HG03439 (cell line): Measurements from ENCODE around the gene TMEM240.
"Not testable (repeated sequence)": the region's sequence is repeated elsewhere in the genome, so short reads cannot be mapped to it uniquely, and the experiment has no call there.

Experiments used
- ATAC-seq: cut with Tn5 transposase; IDR thresholded peaks from one replicate; pipeline ENCODE4 v1.9.1; 2021; ENCODE audit warnings: mild to moderate bottlenecking, moderate library complexity; ENCODE audit not compliant: unreplicated experiment

TMEM240 gene

GRCh38 chr1:1505801-1506200, 34.6 kb downstream of the TMEM240 start:
- not testable (repeated sequence) for ATAC-seq

GRCh38 chr1:1505366-1505798, 35.0 kb downstream of the TMEM240 start:
- not testable (repeated sequence) for ATAC-seq

- not testable (repeated sequence) for ATAC-seq
These were observed 35.6 kb downstream of the TMEM240 start for GRCh38 chr1:1504777-1505365.

- ATAC-seq, result not testable (repeated sequence)
These were observed 44.9 kb downstream of the TMEM240 start for GRCh38 chr1:1495461-1495975.

- not testable (repeated sequence) for ATAC-seq
These were observed 46.1 kb downstream of the TMEM240 start for GRCh38 chr1:1494311-1494710.

- no peak for ATAC-seq
These were observed 48.8 kb downstream of the TMEM240 start for GRCh38 chr1:1491601-1492000.

- no peak for ATAC-seq
These were observed 49.7 kb downstream of the TMEM240 start for GRCh38 chr1:1490633-1491230.

- no peak for ATAC-seq
These were observed 50.6 kb downstream of the TMEM240 start for GRCh38 chr1:1489861-1490260.

- ATAC-seq, result no peak
These were observed 51.2 kb downstream of the TMEM240 start for GRCh38 chr1:1489231-1489630.

GRCh38 chr1:1487701-1488100, 52.7 kb downstream of the TMEM240 start:
- no peak for ATAC-seq

GRCh38 chr1:1485755-1486317, 54.6 kb downstream of the TMEM240 start:
- ATAC-seq, result not testable (repeated sequence)

- ATAC-seq, result not testable (repeated sequence)
These were observed 55.3 kb downstream of the TMEM240 start for GRCh38 chr1:1484976-1485750.
